ENCODE measurements around the gene GRIN2A.

DNA sequence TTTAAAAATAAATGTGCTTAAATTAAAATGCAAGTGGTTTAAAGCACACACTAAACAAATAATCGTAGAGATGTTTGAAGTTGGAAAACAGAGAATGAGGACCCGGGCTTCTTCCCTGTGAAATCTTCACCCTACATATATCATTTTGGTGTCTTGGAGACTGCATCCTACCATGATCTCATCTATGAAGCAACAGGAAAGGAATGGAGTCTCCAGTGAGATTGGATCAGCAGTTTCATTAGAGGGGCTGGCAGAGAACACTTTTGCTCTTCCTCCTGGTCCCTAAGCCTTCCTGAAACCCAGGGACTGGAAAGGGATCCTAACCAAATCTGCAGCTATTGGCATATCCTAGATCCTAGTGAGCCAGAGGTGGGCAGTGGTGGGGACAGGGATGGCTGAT is 85.0 kb downstream of the GRIN2A start:
- TF ChIP-seq, protein P1, sequence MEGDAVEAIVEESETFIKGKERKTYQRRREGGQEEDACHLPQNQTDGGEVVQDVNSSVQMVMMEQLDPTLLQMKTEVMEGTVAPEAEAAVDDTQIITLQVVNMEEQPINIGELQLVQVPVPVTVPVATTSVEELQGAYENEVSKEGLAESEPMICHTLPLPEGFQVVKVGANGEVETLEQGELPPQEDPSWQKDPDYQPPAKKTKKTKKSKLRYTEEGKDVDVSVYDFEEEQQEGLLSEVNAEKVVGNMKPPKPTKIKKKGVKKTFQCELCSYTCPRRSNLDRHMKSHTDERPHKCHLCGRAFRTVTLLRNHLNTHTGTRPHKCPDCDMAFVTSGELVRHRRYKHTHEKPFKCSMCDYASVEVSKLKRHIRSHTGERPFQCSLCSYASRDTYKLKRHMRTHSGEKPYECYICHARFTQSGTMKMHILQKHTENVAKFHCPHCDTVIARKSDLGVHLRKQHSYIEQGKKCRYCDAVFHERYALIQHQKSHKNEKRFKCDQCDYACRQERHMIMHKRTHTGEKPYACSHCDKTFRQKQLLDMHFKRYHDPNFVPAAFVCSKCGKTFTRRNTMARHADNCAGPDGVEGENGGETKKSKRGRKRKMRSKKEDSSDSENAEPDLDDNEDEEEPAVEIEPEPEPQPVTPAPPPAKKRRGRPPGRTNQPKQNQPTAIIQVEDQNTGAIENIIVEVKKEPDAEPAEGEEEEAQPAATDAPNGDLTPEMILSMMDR (IDR thresholded peaks at IDR 0.05): no peak
- no peak for TF ChIP-seq POLR2A (IDR thresholded peaks at IDR 0.05)
- no peak for TF ChIP-seq EP300 (IDR thresholded peaks at IDR 0.05)

All from gastroesophageal sphincter (tissue), 3 donors.